HCT116 (cell line): ENCODE measurements around the gene IDUA. TPM values are rescaled to one million over a fixed set of nuclear protein-coding genes. Genes with fewer than 3 reads are reported as not detected.

Experiments used
- ATAC-seq: fragments of 200-7000 bp; cut with Tn5 transposase; 2 replicates; pipeline ENCODE4 v1.9.1; 2020; ENCODE audit warnings: mild to moderate bottlenecking, moderate library complexity
- BruUV-seq: library from RNA; stranded (reverse); fragments of 400-500 nt; replicated peaks from 2 replicates; lab custom pipeline; 2021; lab: Mats Ljungman, UMichigan
- CTCF ChIA-PET: fragments of 300-600 bp; sonication (Branson Sonifier 250); formaldehyde crosslinking; loops from one replicate; lab custom pipeline; 2021; ENCODE audit warnings: antibody characterized with exemption; lab: Charles Lee
- POLR2A ChIA-PET: fragments of 300-600, 350-600 bp; sonication (Branson Sonifier 250); formaldehyde crosslinking; loops from one replicate; lab custom pipeline; 2021; ENCODE audit warnings: antibody characterized with exemption; lab: Charles Lee
- RAD21 ChIA-PET, 2 experiments: fragments of 300-600 bp; sonication (Branson Sonifier 250); formaldehyde crosslinking; loops; one replicate each; lab custom pipeline; 2023; ENCODE audit warnings: low total read pairs in 2 of 2; ENCODE audit not compliant: uncharacterized antibody in 2 of 2, unreplicated experiment in 2 of 2, low non-redundant PET in 1 of 2; lab: Charles Lee
- DNase-seq: peaks from one replicate; pipeline ENCODE4 v3.0.0-alpha.2; 2010; ENCODE audit warnings: low read depth, low spot score
- H2AFZ ChIP-seq: fragments of 200-600 bp; shearing (Covaris generic), sonication (generic); 2 replicates; pipeline ENCODE4 v1.6.1; 2017; ENCODE audit warnings: low read depth, mixed run types, mixed read lengths, antibody characterized with exemption, low read length; ENCODE audit not compliant: poor library complexity, severe bottlenecking
- H3K27ac ChIP-seq: 2 replicates; pipeline ENCODE4 v1.5.1; 2012; ENCODE audit warnings: low read depth, low read length
- H3K27me3 ChIP-seq: fragments of 200-600 bp; sonication (generic); 2 replicates; pipeline ENCODE4 v1.6.1; 2016; ENCODE audit warnings: mixed run types, low read length, mixed read lengths; ENCODE audit not compliant: insufficient read depth
- H3K36me3 ChIP-seq, 2 experiments: fragments of 200-500 bp in 1 of 2; fragments of 200-600 bp in 1 of 2; sonication (Bioruptor generic) in 1 of 2; sonication (generic) in 1 of 2; 2 replicates each; pipeline versions ENCODE4 v1.5.1 to v1.6.1; 2014 to 2016; ENCODE audit warnings: low read length in 2 of 2, inconsistent platforms in 1 of 2, mixed read lengths in 1 of 2, mixed run types in 1 of 2; ENCODE audit not compliant: insufficient read depth in 2 of 2, control insufficient read depth in 1 of 2
- H3K4me1 ChIP-seq, 2 experiments: fragments of 200-600 bp in 1 of 2; sonication (generic) in 1 of 2; 2 replicates each; pipeline versions ENCODE4 v1.5.1 to v1.6.1; 2012 to 2017; ENCODE audit warnings: low read length in 2 of 2, inconsistent platforms in 1 of 2, mild to moderate bottlenecking in 1 of 2, mixed read lengths in 1 of 2, mixed run types in 1 of 2, moderate library complexity in 1 of 2; ENCODE audit not compliant: insufficient read depth in 2 of 2, control insufficient read depth in 1 of 2
- H3K4me2 ChIP-seq: fragments of 200-600 bp; sonication (generic); 2 replicates; pipeline ENCODE4 v1.6.1; 2017; ENCODE audit warnings: mixed run types, low read length, mixed read lengths
- H3K4me3 ChIP-seq, 2 experiments: fragments of 200-600 bp in 1 of 2; sonication (generic) in 1 of 2; replicated peaks in 1 of 2; 2 replicates each; pipeline ENCODE4 v1.5.1; 2011 to 2016; ENCODE audit warnings: low read length in 2 of 2, control low read depth in 1 of 2, low read depth in 1 of 2, mild to moderate bottlenecking in 1 of 2, mixed read lengths in 1 of 2, mixed run types in 1 of 2
- H3K79me2 ChIP-seq: fragments of 200-600 bp; sonication (generic); 2 replicates; pipeline ENCODE4 v1.6.1; 2017; ENCODE audit warnings: mild to moderate bottlenecking, mixed run types, low read length, moderate library complexity, mixed read lengths; ENCODE audit not compliant: insufficient read depth
- H3K9ac ChIP-seq: fragments of 200-600 bp; sonication (generic); 2 replicates; pipeline ENCODE4 v1.6.1; 2016; ENCODE audit warnings: low read length, mixed read lengths
- H3K9me2 ChIP-seq: fragments of 200-600 bp; sonication (generic), shearing (Covaris generic); 2 replicates; pipeline ENCODE4 v1.6.1; 2017; ENCODE audit warnings: mixed run types, mild to moderate bottlenecking, moderate library complexity; ENCODE audit not compliant: insufficient read depth
- H3K9me3 ChIP-seq, 2 experiments: fragments of 200-500 bp in 1 of 2; fragments of 200-600 bp in 1 of 2; sonication (Bioruptor generic) in 1 of 2; sonication (generic) in 1 of 2; 2 replicates each; pipeline ENCODE4 v1.6.1; 2014 to 2017; ENCODE audit warnings: low read length in 2 of 2, mixed read lengths in 2 of 2, inconsistent platforms in 1 of 2, low read depth in 1 of 2, mild to moderate bottlenecking in 1 of 2, mixed run types in 1 of 2, moderate library complexity in 1 of 2; ENCODE audit not compliant: control insufficient read depth in 1 of 2, insufficient read depth in 1 of 2
- H4K20me1 ChIP-seq: fragments of 200-600 bp; sonication (generic), shearing (Covaris generic); 2 replicates; pipeline ENCODE4 v1.6.1; 2017; ENCODE audit warnings: mixed run types, mild to moderate bottlenecking, moderate library complexity; ENCODE audit not compliant: insufficient read depth
- CTCF ChIP-seq, 3 experiments: fragments of 200-600 bp in 1 of 3; sonication (generic) in 1 of 3; IDR thresholded peaks in 2 of 3; conservative IDR thresholded peaks in 1 of 3; 2 replicates each; pipeline ENCODE4 v1.5.1; 2012 to 2017; ENCODE audit warnings: low read depth in 2 of 3, low read length in 2 of 3, antibody characterized with exemption in 1 of 3, borderline replicate concordance in 1 of 3, control low read depth in 1 of 3, mild to moderate bottlenecking in 1 of 3, mixed read lengths in 1 of 3, mixed run types in 1 of 3, moderate library complexity in 1 of 3; ENCODE audit not compliant: insufficient read depth in 1 of 3
- EZH2 ChIP-seq: fragments of 200-600 bp; sonication (generic); IDR thresholded peaks from 2 replicates; pipeline ENCODE4 v1.6.1; 2017; ENCODE audit warnings: antibody characterized with exemption, mixed run types
- EZH2phosphoT487 ChIP-seq: fragments of 200-600 bp; IDR thresholded peaks from 2 replicates; pipeline ENCODE4 v1.6.1; 2018; ENCODE audit warnings: antibody characterized with exemption, borderline replicate concordance
- FOSL1 ChIP-seq: IDR thresholded peaks from 2 replicates; pipeline ENCODE4 v1.6.1; 2012; ENCODE audit warnings: low read depth
- JUND ChIP-seq: IDR thresholded peaks from 2 replicates; pipeline ENCODE4 v1.6.1; 2012
- MAX ChIP-seq: IDR thresholded peaks from 2 replicates; pipeline ENCODE4 v1.6.1; 2012
- POLR2A ChIP-seq: IDR thresholded peaks from 2 replicates; pipeline ENCODE4 v1.7.0; 2011; ENCODE audit warnings: borderline replicate concordance; ENCODE audit not compliant: insufficient read depth, insufficient read length; ENCODE audit errors: extremely low read depth
- POLR2AphosphoS5 ChIP-seq: IDR thresholded peaks from 2 replicates; pipeline ENCODE4 v1.6.1; 2011; ENCODE audit warnings: mild to moderate bottlenecking, low read depth, low read length, moderate library complexity
- RAD21 ChIP-seq: IDR thresholded peaks from 2 replicates; pipeline ENCODE4 v1.6.1; 2012; ENCODE audit warnings: low read depth, mild to moderate bottlenecking
- REST ChIP-seq: IDR thresholded peaks from 2 replicates; pipeline ENCODE4 v1.6.1; 2012; ENCODE audit warnings: low read depth
- SP1 ChIP-seq: IDR thresholded peaks from 2 replicates; pipeline ENCODE4 v1.6.1; 2012; ENCODE audit warnings: low read depth
- YY1 ChIP-seq: IDR thresholded peaks from 2 replicates; pipeline ENCODE4 v1.6.1; 2011; ENCODE audit warnings: low read length, low read depth, moderate library complexity, mild to moderate bottlenecking; ENCODE audit not compliant: insufficient replicate concordance; ENCODE audit errors: extremely low read depth
- ZFX ChIP-seq: fragments of 450-650 bp; IDR thresholded peaks from 2 replicates; pipeline ENCODE4 v1.6.1; 2017
- ZNF274 ChIP-seq: fragments of 200-500 bp; sonication (Bioruptor generic); IDR thresholded peaks from 2 replicates; pipeline ENCODE4 v1.6.1; 2014; ENCODE audit warnings: mild to moderate bottlenecking, low read depth, low read length, inconsistent platforms
- intact Hi-C: fragments of 100-400 bp; cut with micrococcal nuclease; formaldehyde crosslinking; loops from 2 replicates; pipeline ENCODE4 v1.10.0; 2022
- total RNA-seq: library from RNA; stranded (reverse); gene quantifications from one replicate; pipeline ENCODE4 v1.2.1, GENCODE V29; 2021; ENCODE audit not compliant: unreplicated experiment

IDUA gene
- total RNA-seq, 1 experiment from 2014 or later = 28.2 TPM

- TF ChIP-seq CTCF (IDR thresholded peaks at IDR 0.05 in 2 of 3, conservative IDR thresholded peaks at IDR 0.05 in 1 of 3; ENCODE audit: borderline replicate concordance in 1 of 3, insufficient read depth in 1 of 3, low read depth in 2 of 3, low read length in 2 of 3) = no peak
- TF ChIP-seq RAD21 = no peak
- no peak for TF ChIP-seq EZH2phosphoT487
- TF ChIP-seq SP1 = no peak
- TF ChIP-seq POLR2AphosphoS5 = no peak
- no peak for TF ChIP-seq ZNF274
- TF ChIP-seq, all 23 proteins: peak for 0
Observed at GRCh38 chr4:1035510-1035909, 48.7 kb downstream of the IDUA start (continued).

GRCh38 chr4:1036095-1036494 lies 49.3 kb downstream of the IDUA start:
- Histone ChIP-seq H3K9me3 (no peaks in the 10 kb centered on the region), H3K4me3 (no peak overlapping the region), H3K9ac (no peak overlapping the region), H2AFZ (no peak overlapping the region), H3K36me3 (no peaks in the 10 kb centered on the region), H3K27me3 (no peaks in the 10 kb centered on the region), H3K79me2 (no peaks in the 10 kb centered on the region)
- intact Hi-C loops = no loop called here
- CTCF ChIA-PET = no interaction called here
- BruUV-seq = no TSS peak
- DNase-seq (no peak), ATAC-seq (no peak)
- RAD21 ChIA-PET = no interaction called here
- TF ChIP-seq EZH2 (no peak), ZFX (no peak), POLR2AphosphoS5 (no peak), FOSL1 (no peak), POLR2A (no peak), REST (no peak), YY1 (no peak), MAX (no peak), CTCF (IDR thresholded peaks at IDR 0.05 in 2 of 3, conservative IDR thresholded peaks at IDR 0.05 in 1 of 3; ENCODE audit: borderline replicate concordance in 1 of 3, insufficient read depth in 1 of 3, low read depth in 2 of 3, low read length in 2 of 3) (no peak), JUND (no peak), RAD21 (no peak)
- TF ChIP-seq, all 23 proteins: peak for 0
- Histone ChIP-seq H4K20me1 (no peaks in the 10 kb centered on the region), H3K4me2 (no peak overlapping the region), H3K4me1 (peaks cover 25 to 32% of the 10 kb centered on the region in 2 experiments), H3K27ac (no peak overlapping the region), H3K9me2 (no peaks in the 10 kb centered on the region)
- POLR2A ChIA-PET = no interaction called here
